HG03064 (cell line): ENCODE measurements around the gene PAX5.

ENCODE experiments used
- ATAC-seq: cut with Tn5 transposase; IDR thresholded peaks from one replicate; pipeline ENCODE4 v1.9.1; 2021; ENCODE audit warnings: low read depth; ENCODE audit not compliant: unreplicated experiment

PAX5 gene

GRCh38 chr9:36905101-36906066, 128.7 kb downstream of the PAX5 start:
- no peak for ATAC-seq

GRCh38 chr9:36903541-36904435, 130.3 kb downstream of the PAX5 start:
- no peak for ATAC-seq

GRCh38 chr9:36902861-36903524, 131.1 kb downstream of the PAX5 start:
- no peak for ATAC-seq

- ATAC-seq, result no peak
Measured at GRCh38 chr9:36902080-36902716, 131.9 kb downstream of the PAX5 start.

- ATAC-seq, result no peak
Measured at GRCh38 chr9:36901528-36901927, 132.5 kb downstream of the PAX5 start.

GRCh38 chr9:36900856-36901220, 133.2 kb downstream of the PAX5 start:
- no peak for ATAC-seq

- ATAC-seq, result no peak
Measured at GRCh38 chr9:36900136-36900855, 133.8 kb downstream of the PAX5 start.

- ATAC-seq, result no peak
Measured at GRCh38 chr9:36899406-36899805, 134.7 kb downstream of the PAX5 start.

- ATAC-seq, result no peak
Measured at GRCh38 chr9:36898431-36899020, 135.5 kb downstream of the PAX5 start.

GRCh38 chr9:36897478-36897877, 136.6 kb downstream of the PAX5 start:
- no peak for ATAC-seq

GRCh38 chr9:36897019-36897418, 137.0 kb downstream of the PAX5 start:
- ATAC-seq, result no peak

- no peak for ATAC-seq
Measured at GRCh38 chr9:36896296-36896695, 137.8 kb downstream of the PAX5 start.

- no peak for ATAC-seq
Measured at GRCh38 chr9:36895744-36896260, 138.3 kb downstream of the PAX5 start.

- no peak for ATAC-seq
Measured at GRCh38 chr9:36894695-36895310, 139.3 kb downstream of the PAX5 start.

GRCh38 chr9:36893911-36894310, 140.2 kb downstream of the PAX5 start:
- ATAC-seq, result no peak

- no peak for ATAC-seq
Measured at GRCh38 chr9:36893184-36893583, 140.9 kb downstream of the PAX5 start.

- ATAC-seq, result no peak
Measured at GRCh38 chr9:36892279-36892678, 141.8 kb downstream of the PAX5 start.

GRCh38 chr9:36891341-36891811, 142.7 kb downstream of the PAX5 start:
- ATAC-seq, result no peak

GRCh38 chr9:36889844-36890243, 144.2 kb downstream of the PAX5 start:
- no peak for ATAC-seq
